Bronchial epithelial cell (primary cell): ENCODE data around the gene C2CD2. TPM values are rescaled to one million over a fixed set of nuclear protein-coding genes. Genes with fewer than 3 reads are reported as not detected.

Experiments
- DNase-seq: peaks from one replicate; pipeline ENCODE4 v3.0.0-alpha.2; 2010; ENCODE audit warnings: low read depth
- FAIRE-seq: peaks from 2 replicates; lab custom pipeline; 2011; peaks lifted over from hg19 to GRCh38; lab: Jason Lieb, UNC
- H3K27me3 ChIP-seq: 2 replicates; pipeline ENCODE4 v1.5.1; 2011; ENCODE audit warnings: low read length; ENCODE audit not compliant: control insufficient read depth, insufficient read depth
- H3K36me3 ChIP-seq: 2 replicates; pipeline ENCODE4 v1.5.1; 2011; ENCODE audit warnings: low read length; ENCODE audit not compliant: control insufficient read depth, insufficient read depth
- H3K4me3 ChIP-seq: 2 replicates; pipeline ENCODE4 v1.5.1; 2011; ENCODE audit warnings: mild to moderate bottlenecking, low read depth, low read length, control low read depth
- CTCF ChIP-seq: IDR thresholded peaks from 2 replicates; pipeline ENCODE4 v1.5.1; 2011; ENCODE audit warnings: mild to moderate bottlenecking, moderate library complexity, low read length, control low read depth, inconsistent platforms; ENCODE audit not compliant: insufficient read depth, severe bottlenecking
- total RNA-seq: library from RNA; depleted of rRNA; stranded (reverse); fragments of >200 nt; gene quantifications from 2 replicates; pipeline ENCODE4 v1.2.1, GENCODE V29; 2014

Gene C2CD2
- total RNA-seq, 1 donor from 2014 or later: 6.6 TPM

GRCh38 chr21:41846536-41846935 lies 107.3 kb downstream of the C2CD2 start:
- H3K27me3 ChIP-seq: no peaks in the 10 kb centered on the region
- H3K36me3 ChIP-seq: peaks cover 5% of the 10 kb centered on the region
- H3K4me3 ChIP-seq: no peak overlapping the region
- TF ChIP-seq CTCF: no peak
- FAIRE-seq: no peak
- DNase-seq: no peak

GRCh38 chr21:41846033-41846317 lies 107.8 kb downstream of the C2CD2 start:
- peaks cover 1% of the 10 kb centered on the region for H3K36me3 ChIP-seq
- H3K27me3 ChIP-seq: no peaks in the 10 kb centered on the region
- DNase-seq (no peak), FAIRE-seq (no peak)
- no peak for TF ChIP-seq CTCF
- H3K4me3 ChIP-seq: no peak overlapping the region

- DNase-seq: no peak
- Histone ChIP-seq H3K27me3 (no peaks in the 10 kb centered on the region), H3K36me3 (peaks cover 1% of the 10 kb centered on the region), H3K4me3 (no peak overlapping the region)
- no peak for FAIRE-seq
- no peak for TF ChIP-seq CTCF
These were observed 108.3 kb downstream of the C2CD2 start for GRCh38 chr21:41845310-41846032.

GRCh38 chr21:41843584-41843983 lies 110.2 kb downstream of the C2CD2 start:
- H3K4me3 ChIP-seq: no peak overlapping the region
- FAIRE-seq: no peak
- DNase-seq: no peak
- no peaks in the 10 kb centered on the region for H3K27me3 ChIP-seq
- no peak for TF ChIP-seq CTCF
- peaks cover 1% of the 10 kb centered on the region for H3K36me3 ChIP-seq

GRCh38 chr21:41840880-41841279 lies 112.9 kb downstream of the C2CD2 start:
- Histone ChIP-seq H3K27me3 (no peaks in the 10 kb centered on the region), H3K36me3 (peaks cover 3% of the 10 kb centered on the region), H3K4me3 (no peak overlapping the region)
- no peak for DNase-seq
- FAIRE-seq: no peak
- no peak for TF ChIP-seq CTCF
